H1 (cell line): ENCODE data around the gene EGLN2. TPM values are rescaled to one million over a fixed set of nuclear protein-coding genes. Genes with fewer than 3 reads are reported as not detected.

ENCODE experiments used
- CTCF ChIA-PET: fragments of 300-600 bp; sonication (Branson Sonifier 250); formaldehyde crosslinking; loops from one replicate; lab custom pipeline; 2021; ENCODE audit not compliant: partially characterized antibody; lab: Charles Lee
- POLR2A ChIA-PET: fragments of 300-600 bp; sonication (Branson Sonifier 250); formaldehyde crosslinking; loops from one replicate; lab custom pipeline; 2021; ENCODE audit warnings: inconsistent platforms; ENCODE audit not compliant: partially characterized antibody; lab: Charles Lee
- DNase-seq, 2 experiments: peaks; one replicate each; pipeline versions ENCODE4 v3.0.0 to v3.0.0-alpha.2; 2010 to 2022; ENCODE audit warnings: low spot score in 2 of 2, low read depth in 1 of 2, mixed read lengths in 1 of 2
- FAIRE-seq: peaks from 2 replicates; lab custom pipeline; 2011; peaks lifted over from hg19 to GRCh38; lab: Jason Lieb, UNC
- H2AFZ ChIP-seq: 2 replicates; pipeline ENCODE4 v1.8.1; 2012; ENCODE audit warnings: low read length, inconsistent platforms
- H2AK5ac ChIP-seq: 2 replicates; pipeline ENCODE4 v1.6.1; 2013; ENCODE audit warnings: low read depth, low read length
- H2BK120ac ChIP-seq: replicated peaks from 2 replicates; pipeline ENCODE3; 2013; ENCODE audit warnings: low read depth, low read length, inconsistent platforms
- H2BK12ac ChIP-seq: 2 replicates; pipeline ENCODE4 v1.6.1; 2013; ENCODE audit warnings: low read depth, low read length
- H2BK15ac ChIP-seq: 2 replicates; pipeline ENCODE4 v1.6.1; 2013; ENCODE audit warnings: low read length
- H2BK20ac ChIP-seq: 2 replicates; pipeline ENCODE4 v1.6.1; 2013; ENCODE audit warnings: low read length
- H2BK5ac ChIP-seq: 2 replicates; pipeline ENCODE4 v1.6.1; 2013; ENCODE audit warnings: low read depth, low read length
- H3K14ac ChIP-seq: 2 replicates; pipeline ENCODE4 v1.6.1; 2013; ENCODE audit warnings: inconsistent platforms; ENCODE audit not compliant: insufficient read length
- H3K18ac ChIP-seq: 2 replicates; pipeline ENCODE4 v1.6.1; 2013; ENCODE audit warnings: low read length; ENCODE audit errors: extremely low read depth
- H3K23ac ChIP-seq: 2 replicates; pipeline ENCODE4 v1.6.1; 2013; ENCODE audit warnings: inconsistent platforms; ENCODE audit not compliant: insufficient read length
- H3K23me2 ChIP-seq: 2 replicates; pipeline ENCODE4 v1.6.1; 2013; ENCODE audit warnings: low read depth, low read length
- H3K27ac ChIP-seq: 2 replicates; pipeline ENCODE4 v1.6.1; 2011; ENCODE audit warnings: low read depth, low read length, inconsistent platforms
- H3K27me3 ChIP-seq, 4 experiments: replicated peaks in 1 of 4; 1 replicate in 1 of 4; 2 replicates in 3 of 4; pipeline versions ENCODE4 v1.6.1 to v1.8.1; 2011 to 2013; ENCODE audit warnings: low read length in 3 of 4, mild to moderate bottlenecking in 3 of 4, inconsistent platforms in 2 of 4, mixed read lengths in 2 of 4, moderate library complexity in 1 of 4; ENCODE audit not compliant: control insufficient read depth in 3 of 4, insufficient read depth in 3 of 4; ENCODE audit errors: extremely low read depth in 1 of 4
- H3K36me3 ChIP-seq, 4 experiments: 2 replicates each; pipeline versions ENCODE4 v1.6.1 to v1.8.1; 2011 to 2013; ENCODE audit warnings: mild to moderate bottlenecking in 4 of 4, low read length in 3 of 4, moderate library complexity in 2 of 4, control low read depth in 1 of 4, inconsistent platforms in 1 of 4; ENCODE audit not compliant: insufficient read depth in 4 of 4, control insufficient read depth in 2 of 4
- H3K4ac ChIP-seq: replicated peaks from 2 replicates; pipeline ENCODE3; 2013; ENCODE audit warnings: low read length, low read depth, mixed read lengths, inconsistent platforms; ENCODE audit not compliant: insufficient read length
- H3K4me1 ChIP-seq, 4 experiments: replicated peaks in 1 of 4; 1 replicate in 1 of 4; 2 replicates in 3 of 4; pipeline versions ENCODE4 v1.6.1 to v1.8.1; 2011 to 2013; ENCODE audit warnings: low read length in 3 of 4, inconsistent platforms in 2 of 4, mixed read lengths in 1 of 4; ENCODE audit not compliant: insufficient read depth in 4 of 4, control insufficient read depth in 3 of 4
- H3K4me2 ChIP-seq, 2 experiments: 2 replicates each; pipeline versions ENCODE4 v1.6.1 to v1.8.1; 2011 to 2013; ENCODE audit warnings: low read depth in 2 of 2, low read length in 2 of 2, control low read depth in 1 of 2, inconsistent platforms in 1 of 2, mild to moderate bottlenecking in 1 of 2; ENCODE audit not compliant: insufficient read depth in 1 of 2
- H3K4me3 ChIP-seq, 4 experiments: fragments of 200-600, 300-600 bp in 1 of 4; sonication (generic), shearing (Covaris generic), sonication (Bioruptor Twin) in 1 of 4; 2 replicates each; pipeline versions ENCODE4 v1.5.1 to v1.8.1; 2011 to 2016; ENCODE audit warnings: low read length in 4 of 4, low read depth in 3 of 4, control low read depth in 2 of 4, inconsistent platforms in 2 of 4, mild to moderate bottlenecking in 2 of 4, mixed read lengths in 1 of 4, moderate library complexity in 1 of 4; ENCODE audit not compliant: insufficient read depth in 2 of 4; ENCODE audit errors: extremely low read depth in 1 of 4
- H3K56ac ChIP-seq: replicated peaks from 2 replicates; pipeline ENCODE3; 2013; ENCODE audit warnings: low read depth, mild to moderate bottlenecking, mixed read lengths, low read length, inconsistent platforms; ENCODE audit not compliant: insufficient read length
- H3K79me1 ChIP-seq: 2 replicates; pipeline ENCODE4 v1.6.1; 2013; ENCODE audit warnings: low read depth, low read length, control low read depth
- H3K79me2 ChIP-seq, 2 experiments: 2 replicates each; pipeline versions ENCODE4 v1.6.1 to v1.8.1; 2012 to 2013; ENCODE audit warnings: low read length in 2 of 2, mild to moderate bottlenecking in 2 of 2, inconsistent platforms in 1 of 2; ENCODE audit not compliant: insufficient read depth in 2 of 2, control insufficient read depth in 1 of 2
- H3K9ac ChIP-seq, 4 experiments: replicated peaks in 1 of 4; 1 replicate in 1 of 4; 2 replicates in 3 of 4; pipeline versions ENCODE4 v1.6.1 to v1.8.1; 2011 to 2013; ENCODE audit warnings: low read depth in 3 of 4, low read length in 3 of 4, control low read depth in 2 of 4, mild to moderate bottlenecking in 2 of 4, moderate library complexity in 2 of 4, inconsistent platforms in 1 of 4; ENCODE audit errors: extremely low read depth in 1 of 4
- H3K9me3 ChIP-seq, 2 experiments: 2 replicates each; pipeline versions ENCODE4 v1.6.1 to v1.8.1; 2012 to 2013; ENCODE audit warnings: mild to moderate bottlenecking in 2 of 2, moderate library complexity in 2 of 2, control low read depth in 1 of 2, inconsistent platforms in 1 of 2, low read depth in 1 of 2, low read length in 1 of 2, mixed read lengths in 1 of 2; ENCODE audit not compliant: insufficient read depth in 2 of 2
- H4K20me1 ChIP-seq, 2 experiments: replicated peaks in 1 of 2; 2 replicates each; pipeline versions ENCODE3 to v1.8.1; 2011 to 2013; ENCODE audit warnings: inconsistent platforms in 2 of 2, low read length in 2 of 2, mild to moderate bottlenecking in 1 of 2; ENCODE audit not compliant: insufficient read depth in 2 of 2, control insufficient read depth in 1 of 2
- H4K5ac ChIP-seq: 2 replicates; pipeline ENCODE4 v1.6.1; 2013; ENCODE audit warnings: low read length, low read depth, mixed read lengths, inconsistent platforms; ENCODE audit not compliant: insufficient read length
- H4K8ac ChIP-seq: 2 replicates; pipeline ENCODE4 v1.8.0; 2013; ENCODE audit warnings: mild to moderate bottlenecking, moderate library complexity, low read length, inconsistent platforms; ENCODE audit not compliant: insufficient read depth; ENCODE audit errors: extremely low read depth
- H4K91ac ChIP-seq: replicated peaks from 2 replicates; pipeline ENCODE3; 2013; ENCODE audit warnings: low read length, mixed read lengths, inconsistent platforms; ENCODE audit not compliant: insufficient read length
- ASH2L ChIP-seq: fragments of 200-600, 300-600 bp; sonication (generic); IDR thresholded peaks from one replicate; pipeline ENCODE4 v1.7.1; 2017; ENCODE audit warnings: low read length
- BACH1 ChIP-seq: IDR thresholded peaks from 2 replicates; pipeline ENCODE4 v1.6.1; 2012; ENCODE audit warnings: low read length, improper control_type of control experiment
- CREB1 ChIP-seq: IDR thresholded peaks from 2 replicates; pipeline ENCODE4 v1.6.1; 2012; ENCODE audit warnings: inconsistent platforms
- WGBS, 2 experiments: shearing (Covaris generic) in 1 of 2; methylation state at CpG; one replicate each; pipeline versions ENCODE4 v1.1.6 to v1.1.7; 2013 to 2015; ENCODE audit warnings: low lambda C conversion rate in 2 of 2, mixed read lengths in 2 of 2, inconsistent platforms in 1 of 2, low coverage in 1 of 2, missing lambda C conversion rate in 1 of 2; ENCODE audit not compliant: insufficient replicate concordance in 2 of 2, insufficient coverage in 1 of 2, insufficient read length in 1 of 2; ENCODE audit errors: extremely low coverage in 1 of 2, missing lambda C conversion rate in 1 of 2; 5-methylcytosine and 5-hydroxymethylcytosine counted together
- polyA plus RNA-seq, 7 experiments: library from polyadenylated mRNA; depleted of rRNA in 3 of 7; stranded (reverse) in 5 of 7; unstranded in 2 of 7; fragments of >200 nt in 5 of 7; fragments of 200-250 nt in 2 of 7; gene quantifications; 1 replicate in 5 of 7; 2 replicates in 1 of 7; 4 replicates in 1 of 7; pipeline versions ENCODE4 v1.2.1 to v1.2.3, GENCODE V29; 2011 to 2013; ENCODE audit warnings: missing spikeins in 2 of 7, mixed read lengths in 2 of 7
- total RNA-seq: library from RNA; stranded (reverse); fragmentation: NEBNext Ultra II Directional; extraction: Animal tissue kit (Norgen Biotek cat#: 25700); gene quantifications from 2 replicates; pipeline ENCODE4 v1.2.1, GENCODE V29; 2021

Gene EGLN2
- total and polyA plus RNA-seq, 2 of the 8 experiments (the other 6 are each of a cell fraction or from before 2014, with no cell fraction given), result 86.9 to 103 TPM

- H3K9ac ChIP-seq, result no peak overlapping the region
- no peak overlapping the region for H2BK120ac ChIP-seq
- no peaks in the 10 kb centered on the region for H3K79me1 ChIP-seq
- no peak overlapping the region for H3K56ac ChIP-seq
- no peak overlapping the region for H2AK5ac ChIP-seq
- POLR2A ChIA-PET, result interaction anchor here (0.6 to 2.3 kb wide), 2 partner anchors 8 to 412 kb away, joined by 3 to 6 read pairs; no protein-coding TSS in a partner anchor
- H2AFZ ChIP-seq, result no peak overlapping the region
- no peak overlapping the region for H3K4me2 ChIP-seq
- TF ChIP-seq CREB1 (no peak), ASH2L (no peak), BACH1 (no peak)
- TF ChIP-seq, all 59 proteins: peak for 0
- Histone ChIP-seq H3K18ac (no peak overlapping the region), H3K4ac (no peak overlapping the region), H4K5ac (no peak overlapping the region), H4K8ac (no peak overlapping the region), H3K4me3 (no peak overlapping the region), H2BK15ac (no peak overlapping the region), H3K79me2 (no peaks in the 10 kb centered on the region), H3K36me3 (no peaks in the 10 kb centered on the region), H3K9me3 (no peaks in the 10 kb centered on the region), H3K27me3 (peaks cover 0 to 3% (median 1%) of the 10 kb centered on the region in 4 experiments; a peak in 3 of 7 replicates), H3K23ac (no peak overlapping the region), H2BK20ac (no peak overlapping the region), H4K91ac (no peak overlapping the region), H4K20me1 (no peaks in the 10 kb centered on the region), H2BK12ac (no peak overlapping the region), H2BK5ac (no peak overlapping the region), H3K14ac (no peak overlapping the region), H3K27ac (no peak overlapping the region), H3K4me1 (peaks cover 2 to 14% (median 6%) of the 10 kb centered on the region in 4 experiments; a peak in 6 of 7 replicates), H3K23me2 (peaks cover 11% of the 10 kb centered on the region; the same call in 1 of the 2 replicates)
- WGBS, 2 experiments, result 79% methylated on average over 4 of the region's 4 CpGs; no CpG with 5 or more reads in 1 of the 2 experiments
- FAIRE-seq, result no peak
- CTCF ChIA-PET, result no interaction called here
- no peak for DNase-seq
These were observed 16.2 kb downstream of the EGLN2 start for GRCh38 chr19:40815223-40815622.
